Measurements from ENCODE around the gene PPFIA2. TPM values are rescaled to one million over a fixed set of nuclear protein-coding genes. Genes with fewer than 3 reads are reported as not detected.

PPFIA2 gene
- total RNA-seq, 4 donors from 2014 or later = 0.37 to 8.9 (median 0.55) TPM; not detected in 1

DNA sequence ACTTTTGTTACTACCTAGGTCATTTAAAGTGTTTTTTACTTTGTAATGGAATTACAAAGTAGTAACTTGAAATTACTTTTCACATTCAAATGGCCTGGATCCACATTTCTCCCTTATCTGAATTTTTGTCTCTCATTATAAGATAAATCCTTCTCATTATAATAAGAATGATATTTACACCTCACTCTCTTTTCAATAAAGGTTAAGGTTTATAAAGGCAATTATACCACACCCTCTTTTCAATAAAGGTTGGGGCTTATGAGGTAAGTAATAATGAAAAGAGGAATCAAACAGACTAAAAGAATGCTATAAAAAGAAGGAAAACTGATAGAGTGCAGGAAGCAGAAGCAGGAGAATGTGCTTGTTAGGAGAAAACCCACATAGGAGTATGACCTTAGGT is 470.5 kb downstream of the PPFIA2 start:
- H3K36me3 ChIP-seq = no peaks in the 10 kb centered on the region
- intact Hi-C loops (cut with DNase I; ENCODE audit: low total_unique reads) (no loop called here), in situ Hi-C loops (cut with MboI; ENCODE audit: low pct_ligation_motif_present in 1 of 4, low pct_unique_long_range_greater_than_20kb in 1 of 4, low sequenced_read_pairs in 3 of 4) (no loop called here)
- no peaks in the 10 kb centered on the region for H3K9me3 ChIP-seq
- H3K27ac ChIP-seq = no peak overlapping the region
- no peaks in the 10 kb centered on the region for H3K27me3 ChIP-seq
- DNase-seq = no peak
- TF ChIP-seq POLR2AphosphoS5 (IDR thresholded peaks at IDR 0.05) (no peak), EP300 (IDR thresholded peaks at IDR 0.05; ENCODE audit: low read depth) (no peak), POLR2A (IDR thresholded peaks at IDR 0.05) (no peak)
- TF ChIP-seq, protein P1, sequence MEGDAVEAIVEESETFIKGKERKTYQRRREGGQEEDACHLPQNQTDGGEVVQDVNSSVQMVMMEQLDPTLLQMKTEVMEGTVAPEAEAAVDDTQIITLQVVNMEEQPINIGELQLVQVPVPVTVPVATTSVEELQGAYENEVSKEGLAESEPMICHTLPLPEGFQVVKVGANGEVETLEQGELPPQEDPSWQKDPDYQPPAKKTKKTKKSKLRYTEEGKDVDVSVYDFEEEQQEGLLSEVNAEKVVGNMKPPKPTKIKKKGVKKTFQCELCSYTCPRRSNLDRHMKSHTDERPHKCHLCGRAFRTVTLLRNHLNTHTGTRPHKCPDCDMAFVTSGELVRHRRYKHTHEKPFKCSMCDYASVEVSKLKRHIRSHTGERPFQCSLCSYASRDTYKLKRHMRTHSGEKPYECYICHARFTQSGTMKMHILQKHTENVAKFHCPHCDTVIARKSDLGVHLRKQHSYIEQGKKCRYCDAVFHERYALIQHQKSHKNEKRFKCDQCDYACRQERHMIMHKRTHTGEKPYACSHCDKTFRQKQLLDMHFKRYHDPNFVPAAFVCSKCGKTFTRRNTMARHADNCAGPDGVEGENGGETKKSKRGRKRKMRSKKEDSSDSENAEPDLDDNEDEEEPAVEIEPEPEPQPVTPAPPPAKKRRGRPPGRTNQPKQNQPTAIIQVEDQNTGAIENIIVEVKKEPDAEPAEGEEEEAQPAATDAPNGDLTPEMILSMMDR (IDR thresholded peaks at IDR 0.05) = no peak
- no peak overlapping the region for H3K4me3 ChIP-seq
- H3K4me1 ChIP-seq = no peaks in the 10 kb centered on the region

DNA sequence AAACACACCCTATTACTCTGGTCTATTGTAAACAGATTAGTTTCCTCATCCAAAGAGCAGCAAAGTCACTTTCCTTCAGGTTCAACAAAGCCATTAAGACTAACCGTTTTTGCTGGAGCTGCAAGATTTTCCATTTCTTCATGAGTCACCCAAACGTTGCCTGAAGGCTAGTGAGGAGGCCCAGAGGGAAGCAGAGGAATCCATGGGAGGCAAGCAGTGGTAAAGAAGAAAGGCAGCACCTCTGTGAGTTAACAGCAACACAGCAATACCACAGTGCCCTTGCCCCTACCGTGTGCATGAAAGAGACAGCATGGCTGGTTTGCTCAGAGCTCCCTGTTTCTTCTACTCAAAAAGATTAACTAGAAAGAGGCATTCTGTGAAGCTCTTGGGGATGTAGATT is 475.0 kb downstream of the PPFIA2 start:
- in situ Hi-C loops (cut with MboI; ENCODE audit: low pct_ligation_motif_present in 1 of 4, low pct_unique_long_range_greater_than_20kb in 1 of 4, low sequenced_read_pairs in 3 of 4) (no loop called here), intact Hi-C loops (cut with DNase I; ENCODE audit: low total_unique reads) (no loop called here)
- Histone ChIP-seq H3K4me3 (no peak overlapping the region), H3K27me3 (no peaks in the 10 kb centered on the region), H3K36me3 (no peaks in the 10 kb centered on the region), H3K9me3 (no peaks in the 10 kb centered on the region), H3K27ac (no peak overlapping the region), H3K4me1 (no peaks in the 10 kb centered on the region)
- WGBS, 2 donors (ENCODE audit: low coverage in 1 of 2) = 17 to 43% methylated on average over 1 to 3 of the region's 3 CpGs
- no peak for DNase-seq
- TF ChIP-seq EP300 (IDR thresholded peaks at IDR 0.05; ENCODE audit: low read depth) = no peak
- no peak for TF ChIP-seq POLR2AphosphoS5 (IDR thresholded peaks at IDR 0.05)
- no peak for TF ChIP-seq POLR2A (IDR thresholded peaks at IDR 0.05)
- TF ChIP-seq, protein P1 (IDR thresholded peaks at IDR 0.05) = no peak

GRCh38 chr12:81274637-81275529 is 484.3 kb downstream of the PPFIA2 start:
- TF ChIP-seq POLR2A (IDR thresholded peaks at IDR 0.05) (no peak), EP300 (IDR thresholded peaks at IDR 0.05; ENCODE audit: low read depth) (no peak), POLR2AphosphoS5 (IDR thresholded peaks at IDR 0.05) (no peak)
- TF ChIP-seq, protein P1 (IDR thresholded peaks at IDR 0.05) = no peak
- no peak for DNase-seq
- no peak overlapping the region for H3K27ac ChIP-seq
- H3K4me3 ChIP-seq = no peak overlapping the region
- in situ Hi-C loops (cut with MboI; ENCODE audit: low pct_ligation_motif_present in 1 of 4, low pct_unique_long_range_greater_than_20kb in 1 of 4, low sequenced_read_pairs in 3 of 4) (no loop called here), intact Hi-C loops (cut with DNase I; ENCODE audit: low total_unique reads) (no loop called here)
- H3K4me1 ChIP-seq = no peaks in the 10 kb centered on the region
- no peaks in the 10 kb centered on the region for H3K9me3 ChIP-seq
- 79 to 87% methylated on average over 8 of the region's 8 CpGs for WGBS, 2 donors (ENCODE audit: low coverage in 1 of 2)
- H3K27me3 ChIP-seq = no peaks in the 10 kb centered on the region
- H3K36me3 ChIP-seq = no peaks in the 10 kb centered on the region

- Histone ChIP-seq H3K27me3 (no peaks in the 10 kb centered on the region), H3K9me3 (no peaks in the 10 kb centered on the region), H3K27ac (no peak overlapping the region), H3K36me3 (no peaks in the 10 kb centered on the region), H3K4me3 (no peak overlapping the region), H3K4me1 (no peaks in the 10 kb centered on the region)
- no peak for DNase-seq
- TF ChIP-seq POLR2AphosphoS5 (IDR thresholded peaks at IDR 0.05) (no peak), EP300 (IDR thresholded peaks at IDR 0.05; ENCODE audit: low read depth) (no peak), POLR2A (IDR thresholded peaks at IDR 0.05) (no peak)
- TF ChIP-seq, protein P1 (IDR thresholded peaks at IDR 0.05) = no peak
- in situ Hi-C loops (cut with MboI; ENCODE audit: low pct_ligation_motif_present in 1 of 4, low pct_unique_long_range_greater_than_20kb in 1 of 4, low sequenced_read_pairs in 3 of 4) (no loop called here), intact Hi-C loops (cut with DNase I; ENCODE audit: low total_unique reads) (no loop called here)
- 93% methylated on average over 3 to 5 of the region's 5 CpGs for WGBS, 2 donors (ENCODE audit: low coverage in 1 of 2)
Measured at GRCh38 chr12:81270385-81270784, 488.8 kb downstream of the PPFIA2 start.
